Keratinocyte (primary cell): ENCODE measurements around the gene CUX1. TPM values are rescaled to one million over a fixed set of nuclear protein-coding genes. Genes with fewer than 3 reads are reported as not detected.

Experiments
- DNase-seq: peaks from one replicate; pipeline ENCODE4 v3.0.0-alpha.2; 2011; ENCODE audit warnings: low read depth, missing footprints, low spot score
- FAIRE-seq: peaks from 2 replicates; lab custom pipeline; 2011; peaks lifted over from hg19 to GRCh38; lab: Jason Lieb, UNC
- H2AFZ ChIP-seq: 2 replicates; pipeline ENCODE4 v1.6.0; 2012; ENCODE audit warnings: low read length, control low read depth, inconsistent platforms; ENCODE audit not compliant: control insufficient read depth
- H3K27ac ChIP-seq: 2 replicates; pipeline ENCODE4 v1.5.1; 2011; ENCODE audit warnings: low read length; ENCODE audit not compliant: control insufficient read depth, insufficient read depth
- H3K27me3 ChIP-seq: 3 replicates; pipeline ENCODE4 v1.6.0; 2011; ENCODE audit warnings: low read length; ENCODE audit not compliant: control insufficient read depth, insufficient read depth; ENCODE audit errors: extremely low read depth
- H3K36me3 ChIP-seq, 2 experiments: 2 replicates in 1 of 2; 3 replicates in 1 of 2; pipeline ENCODE4 v1.5.1; 2011; ENCODE audit warnings: low read length in 2 of 2, mild to moderate bottlenecking in 1 of 2; ENCODE audit not compliant: control insufficient read depth in 2 of 2, insufficient read depth in 2 of 2; ENCODE audit errors: extremely low read depth in 1 of 2
- H3K4me1 ChIP-seq: 3 replicates; pipeline ENCODE4 v1.5.1; 2011; ENCODE audit warnings: low read length; ENCODE audit not compliant: control insufficient read depth, insufficient read depth; ENCODE audit errors: extremely low read depth
- H3K4me2 ChIP-seq: 3 replicates; pipeline ENCODE4 v1.6.0; 2011; ENCODE audit warnings: low read depth, low read length; ENCODE audit not compliant: control insufficient read depth, insufficient read depth; ENCODE audit errors: extremely low read depth
- H3K4me3 ChIP-seq, 3 experiments: fragments of 200-600 bp in 1 of 3; sonication (generic) in 1 of 3; 2 replicates in 2 of 3; 3 replicates in 1 of 3; pipeline ENCODE4 v1.5.1; 2011 to 2016; ENCODE audit warnings: low read length in 3 of 3, mild to moderate bottlenecking in 3 of 3, control low read depth in 2 of 3, inconsistent platforms in 1 of 3, low read depth in 1 of 3, mixed read lengths in 1 of 3, mixed run types in 1 of 3, moderate library complexity in 1 of 3; ENCODE audit not compliant: control insufficient read depth in 2 of 3, insufficient read depth in 2 of 3; ENCODE audit errors: extremely low read depth in 1 of 3
- H3K79me2 ChIP-seq: 2 replicates; pipeline ENCODE4 v1.6.0; 2012; ENCODE audit warnings: low read length; ENCODE audit not compliant: control insufficient read depth, insufficient read depth
- H3K9ac ChIP-seq: 3 replicates; pipeline ENCODE4 v1.6.0; 2011; ENCODE audit warnings: low read length; ENCODE audit not compliant: control insufficient read depth, insufficient read depth; ENCODE audit errors: extremely low read depth
- H3K9me1 ChIP-seq: 3 replicates; pipeline ENCODE4 v1.6.0; 2011; ENCODE audit warnings: low read length; ENCODE audit not compliant: control insufficient read depth, insufficient read depth; ENCODE audit errors: extremely low read depth
- H3K9me3 ChIP-seq: 2 replicates; pipeline ENCODE4 v1.5.1; 2012; ENCODE audit warnings: low read depth, low read length; ENCODE audit not compliant: control insufficient read depth
- H4K20me1 ChIP-seq: 3 replicates; pipeline ENCODE4 v1.6.0; 2011; ENCODE audit warnings: low read length; ENCODE audit not compliant: control insufficient read depth, insufficient read depth; ENCODE audit errors: extremely low read depth
- CTCF ChIP-seq, 3 experiments: IDR thresholded peaks in 1 of 3; conservative IDR thresholded peaks in 1 of 3; optimal IDR thresholded peaks in 1 of 3; 2 replicates in 2 of 3; 3 replicates in 1 of 3; pipeline versions ENCODE3 to v1.5.1; 2011; ENCODE audit warnings: low read length in 3 of 3, mild to moderate bottlenecking in 3 of 3, moderate library complexity in 2 of 3, control low read depth in 1 of 3, inconsistent platforms in 1 of 3; ENCODE audit not compliant: insufficient read depth in 2 of 3; ENCODE audit errors: extremely low read depth in 1 of 3
- EZH2 ChIP-seq: IDR thresholded peaks from one replicate; pipeline ENCODE4 v1.6.1; 2012; ENCODE audit warnings: inconsistent platforms, mild to moderate bottlenecking, low read length, moderate library complexity
- dilution Hi-C: fragments of 300-500 bp; cut with MboI; formaldehyde crosslinking; loops from one replicate; pipeline ENCODE4 v1.7.0; 2020; ENCODE audit warnings: low sequenced_read_pairs; ENCODE audit not compliant: extremely low pct_ligation_motif_present
- polyA plus RNA-seq, 5 experiments: library from polyadenylated mRNA; depleted of rRNA in 3 of 5; stranded (reverse) in 3 of 5; stranded (forward) in 1 of 5; unstranded in 1 of 5; fragments of >200 nt; gene quantifications; 1 replicate in 1 of 5; 2 replicates in 3 of 5; 3 replicates in 1 of 5; pipeline versions ENCODE4 v1.2.1 to v1.2.3, GENCODE V29; 2011 to 2012; ENCODE audit warnings: missing spikeins in 2 of 5, low read depth in 1 of 5, low replicate concordance in 1 of 5

The CUX1 gene
- polyA plus RNA-seq, 1 donor (not counting 4 experiments of a cell fraction or from before 2014, with no cell fraction given): 18.3 TPM

GRCh38 chr7:102000123-102000522, 182.7 kb downstream of the CUX1 start:
- Histone ChIP-seq H3K4me3 (no peak overlapping the region), H3K4me1 (no peaks in the 10 kb centered on the region), H3K79me2 (no peaks in the 10 kb centered on the region), H3K36me3 (no peaks in the 10 kb centered on the region), H3K27ac (no peak overlapping the region), H2AFZ (no peak overlapping the region), H3K4me2 (no peak overlapping the region), H3K9me3 (no peaks in the 10 kb centered on the region), H3K9ac (no peak overlapping the region), H3K9me1 (no peaks in the 10 kb centered on the region), H3K27me3 (no peaks in the 10 kb centered on the region), H4K20me1 (no peaks in the 10 kb centered on the region)
- FAIRE-seq: no peak
- no peak for DNase-seq
- dilution Hi-C loops: no loop called here
- TF ChIP-seq CTCF (optimal IDR thresholded peaks at IDR 0.05 in 1 of 3, IDR thresholded peaks at IDR 0.05 in 1 of 3, conservative IDR thresholded peaks at IDR 0.05 in 1 of 3; ENCODE audit: extremely low read depth in 1 of 3, insufficient read depth in 2 of 3, low read length in 3 of 3) (no peak), EZH2 (no peak)

GRCh38 chr7:102004229-102004628, 186.8 kb downstream of the CUX1 start:
- H2AFZ ChIP-seq: no peak overlapping the region
- H3K79me2 ChIP-seq: no peaks in the 10 kb centered on the region
- H4K20me1 ChIP-seq: no peaks in the 10 kb centered on the region
- no peaks in the 10 kb centered on the region for H3K36me3 ChIP-seq
- peaks cover 11% of the 10 kb centered on the region for H3K4me1 ChIP-seq
- H3K27me3 ChIP-seq: no peaks in the 10 kb centered on the region
- DNase-seq (no peak), FAIRE-seq (no peak)
- H3K4me2 ChIP-seq: no peak overlapping the region
- H3K9me1 ChIP-seq: peaks cover 2% of the 10 kb centered on the region
- no peak for TF ChIP-seq CTCF (optimal IDR thresholded peaks at IDR 0.05 in 1 of 3, IDR thresholded peaks at IDR 0.05 in 1 of 3, conservative IDR thresholded peaks at IDR 0.05 in 1 of 3; ENCODE audit: extremely low read depth in 1 of 3, insufficient read depth in 2 of 3, low read length in 3 of 3)
- no peak for TF ChIP-seq EZH2
- H3K4me3 ChIP-seq: no peak overlapping the region
- H3K9me3 ChIP-seq: no peaks in the 10 kb centered on the region
- H3K27ac ChIP-seq: no peak overlapping the region
- no peak overlapping the region for H3K9ac ChIP-seq
- dilution Hi-C loops: no loop called here
